Mesendoderm (in vitro differentiated cells): ENCODE measurements around the gene NMB.

ENCODE experiments used
- DNase-seq: peaks from one replicate; pipeline ENCODE4 v3.0.0; 2013
- H2AK5ac ChIP-seq: 2 replicates; pipeline ENCODE4 v1.6.1; 2013; ENCODE audit warnings: low read length, inconsistent platforms
- H2BK120ac ChIP-seq: 2 replicates; pipeline ENCODE4 v1.6.1; 2013; ENCODE audit warnings: low read depth, mild to moderate bottlenecking, low read length, moderate library complexity, mixed read lengths
- H2BK15ac ChIP-seq: replicated peaks from 2 replicates; pipeline ENCODE4 v1.6.1; 2013; ENCODE audit warnings: low read depth, mild to moderate bottlenecking, moderate library complexity
- H2BK5ac ChIP-seq: 2 replicates; pipeline ENCODE4 v1.6.1; 2013; ENCODE audit warnings: low read length, inconsistent platforms
- H3K18ac ChIP-seq: 2 replicates; pipeline ENCODE4 v1.6.1; 2013; ENCODE audit warnings: mild to moderate bottlenecking, low read length, mixed read lengths
- H3K23ac ChIP-seq: one replicate; pipeline ENCODE4 v1.6.1; 2013; ENCODE audit warnings: low read length
- H3K27ac ChIP-seq: 2 replicates; pipeline ENCODE4 v1.5.1; 2013; ENCODE audit warnings: low read depth, mild to moderate bottlenecking, inconsistent platforms, low read length, moderate library complexity
- H3K27me3 ChIP-seq: 2 replicates; pipeline ENCODE4 v1.6.1; 2013; ENCODE audit warnings: low read length, control low read depth, mild to moderate bottlenecking, inconsistent platforms; ENCODE audit not compliant: insufficient read depth, poor library complexity
- H3K36me3 ChIP-seq: 2 replicates; pipeline ENCODE4 v1.6.1; 2013; ENCODE audit warnings: low read length, inconsistent platforms; ENCODE audit not compliant: control insufficient read depth, insufficient read depth
- H3K4ac ChIP-seq: one replicate; pipeline ENCODE4 v1.6.1; 2013; ENCODE audit warnings: low read depth, mild to moderate bottlenecking, low read length, moderate library complexity
- H3K4me1 ChIP-seq: 2 replicates; pipeline ENCODE4 v1.6.1; 2013; ENCODE audit warnings: low read depth, low read length, inconsistent platforms; ENCODE audit not compliant: control insufficient read depth
- H3K4me2 ChIP-seq: 2 replicates; pipeline ENCODE4 v1.6.1; 2013; ENCODE audit warnings: low read length
- H3K4me3 ChIP-seq: 2 replicates; pipeline ENCODE4 v1.5.1; 2013; ENCODE audit warnings: mild to moderate bottlenecking, low read length
- H3K56ac ChIP-seq: one replicate; pipeline ENCODE4 v1.6.1; 2013; ENCODE audit warnings: low read length
- H3K79me1 ChIP-seq: 2 replicates; pipeline ENCODE4 v1.6.1; 2013; ENCODE audit warnings: low read length, inconsistent platforms
- H3K79me2 ChIP-seq: 2 replicates; pipeline ENCODE4 v1.6.1; 2013; ENCODE audit warnings: mild to moderate bottlenecking, low read length; ENCODE audit not compliant: control insufficient read depth, insufficient read depth
- H3K9ac ChIP-seq: 2 replicates; pipeline ENCODE4 v1.6.1; 2013; ENCODE audit warnings: low read length, inconsistent platforms
- H4K5ac ChIP-seq: one replicate; pipeline ENCODE4 v1.6.1; 2013; ENCODE audit warnings: low read length
- H4K8ac ChIP-seq: one replicate; pipeline ENCODE4 v1.6.1; 2013; ENCODE audit warnings: low read depth, mild to moderate bottlenecking, control low read depth, low read length, moderate library complexity
- WGBS: extraction: QIAGEN DNeasy Blood & Tissue Kit; methylation state at CpG from one replicate; pipeline ENCODE4 v1.1.7; 2013; ENCODE audit warnings: low lambda C conversion rate, missing lambda C conversion rate; ENCODE audit not compliant: insufficient coverage; ENCODE audit errors: extremely low coverage; 5-methylcytosine and 5-hydroxymethylcytosine counted together

Gene NMB

GRCh38 chr15:84608707-84609284, 49.2 kb downstream of the NMB start:
- Histone ChIP-seq H4K5ac (no peak overlapping the region), H3K4ac (no peak overlapping the region), H3K23ac (no peak overlapping the region), H3K18ac (no peak overlapping the region), H3K79me1 (peaks cover 11% of the 10 kb centered on the region), H3K27ac (no peak overlapping the region), H2BK15ac (no peak overlapping the region), H3K9ac (no peak overlapping the region), H2AK5ac (no peak overlapping the region), H3K4me2 (no peak overlapping the region), H3K36me3 (peaks cover 2% of the 10 kb centered on the region), H3K56ac (no peak overlapping the region), H3K4me3 (no peak overlapping the region), H4K8ac (no peak overlapping the region), H3K79me2 (peaks cover 25% of the 10 kb centered on the region), H2BK5ac (no peak overlapping the region), H3K4me1 (no peaks in the 10 kb centered on the region), H2BK120ac (no peak overlapping the region), H3K27me3 (no peaks in the 10 kb centered on the region)
- DNase-seq = no peak
- no CpG with 5 or more reads among the region's 1 CpG for WGBS

DNA sequence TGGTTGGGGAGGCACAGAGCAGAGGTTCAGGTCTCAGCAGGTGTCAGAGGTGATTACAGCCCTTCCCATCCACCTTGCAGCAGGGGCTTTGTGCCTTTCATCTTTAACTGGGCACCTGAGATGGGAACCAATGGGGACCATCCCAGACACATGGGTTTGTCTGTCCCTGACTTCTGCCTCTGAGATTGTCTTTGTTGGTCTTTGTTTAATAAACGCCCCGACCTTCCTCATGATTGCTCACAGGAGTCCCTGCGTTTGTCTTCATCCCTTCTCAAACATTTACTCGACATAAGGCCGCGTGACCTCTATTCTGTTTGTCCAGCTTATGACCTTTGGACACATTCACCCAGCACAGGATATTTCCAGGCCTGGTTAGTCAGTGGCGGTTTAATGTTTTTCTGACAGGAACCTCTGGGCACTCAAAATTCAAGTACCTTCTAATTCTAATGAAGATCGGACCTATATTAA, 51.3 kb downstream of the NMB start:
- H3K27me3 ChIP-seq = no peaks in the 10 kb centered on the region
- H3K4me3 ChIP-seq = no peak overlapping the region
- H2AK5ac ChIP-seq = no peak overlapping the region
- no peak overlapping the region for H4K5ac ChIP-seq
- no peak overlapping the region for H3K4me2 ChIP-seq
- no peak overlapping the region for H3K9ac ChIP-seq
- H3K4me1 ChIP-seq = no peaks in the 10 kb centered on the region
- peaks cover 13% of the 10 kb centered on the region for H3K79me1 ChIP-seq
- no peak overlapping the region for H3K56ac ChIP-seq
- WGBS = no CpG with 5 or more reads among the region's 8 CpGs
- peaks cover 2% of the 10 kb centered on the region for H3K36me3 ChIP-seq
- H2BK5ac ChIP-seq = no peak overlapping the region
- DNase-seq = no peak
- peaks cover 29% of the 10 kb centered on the region for H3K79me2 ChIP-seq
- H2BK15ac ChIP-seq = no peak overlapping the region
- no peak overlapping the region for H3K27ac ChIP-seq
- no peak overlapping the region for H4K8ac ChIP-seq
- H3K4ac ChIP-seq = no peak overlapping the region
- no peak overlapping the region for H3K18ac ChIP-seq
- H3K23ac ChIP-seq = no peak overlapping the region
- no peak overlapping the region for H2BK120ac ChIP-seq

DNA sequence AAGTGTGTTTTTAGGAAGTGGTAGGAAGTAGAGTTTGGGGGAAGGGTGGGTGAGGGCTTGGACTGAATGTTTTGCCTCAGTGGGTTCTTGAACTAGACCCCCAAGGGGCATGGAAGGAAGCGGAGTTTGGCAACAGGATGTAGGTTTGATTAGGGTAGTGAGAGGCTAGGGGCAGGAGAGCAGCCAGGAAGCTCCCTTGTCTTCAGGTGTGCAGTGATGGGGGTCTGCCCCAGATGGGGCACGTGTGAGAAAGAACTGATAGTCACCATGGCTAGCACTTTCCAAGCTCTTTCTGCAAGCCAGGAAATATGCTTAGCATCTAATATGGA, 52.5 kb downstream of the NMB start:
- DNase-seq = no peak
- H3K56ac ChIP-seq = no peak overlapping the region
- H3K79me1 ChIP-seq = peaks cover 14% of the 10 kb centered on the region
- no peaks in the 10 kb centered on the region for H3K27me3 ChIP-seq
- H3K4me1 ChIP-seq = no peaks in the 10 kb centered on the region
- H2BK5ac ChIP-seq = no peak overlapping the region
- no peak overlapping the region for H3K18ac ChIP-seq
- no peak overlapping the region for H2AK5ac ChIP-seq
- peaks cover 31% of the 10 kb centered on the region for H3K79me2 ChIP-seq
- H4K8ac ChIP-seq = no peak overlapping the region
- no peak overlapping the region for H3K4ac ChIP-seq
- H3K27ac ChIP-seq = no peak overlapping the region
- H2BK120ac ChIP-seq = no peak overlapping the region
- WGBS = no CpG with 5 or more reads among the region's 2 CpGs
- no peak overlapping the region for H3K4me2 ChIP-seq
- no peak overlapping the region for H3K23ac ChIP-seq
- no peak overlapping the region for H3K9ac ChIP-seq
- no peak overlapping the region for H2BK15ac ChIP-seq
- H3K36me3 ChIP-seq = peaks cover 2% of the 10 kb centered on the region
- no peak overlapping the region for H3K4me3 ChIP-seq
- no peak overlapping the region for H4K5ac ChIP-seq
